Gastrocnemius medialis (tissue), 4 donors: ENCODE results near the gene KRTAP1-1.

ENCODE experiments used
- CTCF ChIP-seq, 5 experiments: fragments of 450-650 bp in 3 of 5; fragments of 200-600 bp in 2 of 5; sonication (generic) in 2 of 5; IDR thresholded peaks in 4 of 5; conservative IDR thresholded peaks in 1 of 5; 1 replicate in 4 of 5; 2 replicates in 1 of 5; pipeline ENCODE4 v1.5.1; 2016 to 2019; ENCODE audit warnings: antibody characterized with exemption in 5 of 5, mild to moderate bottlenecking in 3 of 5, moderate library complexity in 3 of 5
- POLR2A ChIP-seq, 2 donors: fragments of 450-650 bp; IDR thresholded peaks; one replicate each; pipeline ENCODE4 v1.6.1; 2017; ENCODE audit warnings: antibody characterized with exemption in 2 of 2, mild to moderate bottlenecking in 2 of 2, moderate library complexity in 2 of 2

- TF ChIP-seq CTCF (IDR thresholded peaks at IDR 0.05 in 4 of 5, conservative IDR thresholded peaks at IDR 0.05 in 1 of 5) (no peak), POLR2A (IDR thresholded peaks at IDR 0.05) (no peak)
These were observed 37.3 kb downstream of the KRTAP1-1 start for GRCh38 chr17:41003926-41004325.
